WERI-Rb-1 (cell line): ENCODE results near the gene FAIM2.
A peak's percentile ranks its signal among the peaks of the same experiment; 100 is the strongest.

ENCODE experiments used
- DNase-seq: peaks from one replicate; pipeline ENCODE4 v3.0.0-alpha.2; 2020
- H3K27ac ChIP-seq: fragments of 250-450 bp; sonication (Bioruptor Pico); 2 replicates; pipeline ENCODE4 v1.5.1; 2020; ENCODE audit warnings: mild to moderate bottlenecking, moderate library complexity
- H3K27me3 ChIP-seq: fragments of 250-450 bp; sonication (Bioruptor Pico); 2 replicates; pipeline ENCODE4 v1.5.1; 2021; ENCODE audit warnings: mild to moderate bottlenecking, low read depth, moderate library complexity; ENCODE audit not compliant: insufficient read depth, severe bottlenecking
- H3K36me3 ChIP-seq: fragments of 250-450 bp; sonication (Bioruptor Pico); 2 replicates; pipeline ENCODE4 v1.5.1; 2020; ENCODE audit warnings: mild to moderate bottlenecking, moderate library complexity
- H3K4me3 ChIP-seq: 2 replicates; pipeline ENCODE4 v1.5.1; 2011; ENCODE audit warnings: low read depth, mild to moderate bottlenecking, control low read depth, low read length
- H3K9me3 ChIP-seq: fragments of 250-450 bp; sonication (Bioruptor Pico); 2 replicates; pipeline ENCODE4 v1.5.1; 2021; ENCODE audit warnings: mild to moderate bottlenecking, moderate library complexity; ENCODE audit not compliant: severe bottlenecking
- CTCF ChIP-seq: IDR thresholded peaks from 2 replicates; pipeline ENCODE4 v1.5.1; 2011; ENCODE audit warnings: low read depth, mild to moderate bottlenecking, control low read depth, inconsistent platforms, low read length

FAIM2 gene

GRCh38 chr12:49825971-49826421 lies 77.7 kb downstream of the FAIM2 start:
- no peaks in the 10 kb centered on the region for H3K9me3 ChIP-seq
- TF ChIP-seq CTCF = no peak
- no peaks in the 10 kb centered on the region for H3K27me3 ChIP-seq
- H3K36me3 ChIP-seq = no peaks in the 10 kb centered on the region
- no peak for DNase-seq
- H3K4me3 ChIP-seq = no peak overlapping the region
- H3K27ac ChIP-seq = no peak overlapping the region

- no peak overlapping the region for H3K4me3 ChIP-seq
Measured at GRCh38 chr12:49825360-49825970, 78.2 kb downstream of the FAIM2 start.

GRCh38 chr12:49824895-49825294 lies 78.8 kb downstream of the FAIM2 start:
- no peak for TF ChIP-seq CTCF
- no peaks in the 10 kb centered on the region for H3K27me3 ChIP-seq
- H3K27ac ChIP-seq = no peak overlapping the region
- no peak overlapping the region for H3K4me3 ChIP-seq
- no peak for DNase-seq
- H3K9me3 ChIP-seq = no peaks in the 10 kb centered on the region
- H3K36me3 ChIP-seq = no peaks in the 10 kb centered on the region

More at GRCh38 chr12:49825360-49825970, 78.2 kb downstream of the FAIM2 start:
- Histone ChIP-seq H3K9me3 (no peaks in the 10 kb centered on the region), H3K27me3 (no peaks in the 10 kb centered on the region), H3K36me3 (no peaks in the 10 kb centered on the region), H3K27ac (no peak overlapping the region)
- no peak for TF ChIP-seq CTCF
- no peak for DNase-seq

GRCh38 chr12:49824416-49824815 lies 79.3 kb downstream of the FAIM2 start:
- no peak for DNase-seq
- Histone ChIP-seq H3K27ac (no peak overlapping the region), H3K36me3 (no peaks in the 10 kb centered on the region), H3K9me3 (no peaks in the 10 kb centered on the region), H3K4me3 (no peak overlapping the region), H3K27me3 (no peaks in the 10 kb centered on the region)
- TF ChIP-seq CTCF = no peak

- peak; percentile 47 for DNase-seq
- no peak for TF ChIP-seq CTCF
- H3K9me3 ChIP-seq = no peaks in the 10 kb centered on the region
- no peaks in the 10 kb centered on the region for H3K36me3 ChIP-seq
- no peaks in the 10 kb centered on the region for H3K27me3 ChIP-seq
- no peak overlapping the region for H3K4me3 ChIP-seq
- no peak overlapping the region for H3K27ac ChIP-seq
Measured at GRCh38 chr12:49823951-49824350, 79.7 kb downstream of the FAIM2 start.

GRCh38 chr12:49823350-49823749 lies 80.3 kb downstream of the FAIM2 start:
- no peak overlapping the region for H3K4me3 ChIP-seq
- DNase-seq = no peak
- no peaks in the 10 kb centered on the region for H3K27me3 ChIP-seq
- TF ChIP-seq CTCF = no peak
- H3K9me3 ChIP-seq = no peaks in the 10 kb centered on the region
- H3K36me3 ChIP-seq = no peaks in the 10 kb centered on the region
- H3K27ac ChIP-seq = no peak overlapping the region
